Frontal cortex (tissue), 4 donors: Measurements from ENCODE around the gene SIGLEC6. TPM values are rescaled to one million over a fixed set of nuclear protein-coding genes. Genes with fewer than 3 reads are reported as not detected.
"Not testable (repeated sequence)": the region's sequence is repeated elsewhere in the genome, so short reads cannot be mapped to it uniquely, and the experiment has no call there.

Experiments used
- DNase-seq, 2 donors: peaks; one replicate each; pipeline ENCODE4 v3.0.0; 2012; ENCODE audit warnings: low spot score in 2 of 2
- FAIRE-seq: peaks from 2 replicates; lab custom pipeline; 2012; peaks lifted over from hg19 to GRCh38; lab: Jason Lieb, UNC
- total RNA-seq: library from RNA; depleted of rRNA; stranded (reverse); fragments of >200 nt; gene quantifications from one replicate; pipeline ENCODE4 v1.2.3, GENCODE V29; 2014
- donor health status: control.
- donor health status: control.
- donor health status: control.

SIGLEC6 gene
- total RNA-seq, 1 donor from 2014 or later = not detected

DNA sequence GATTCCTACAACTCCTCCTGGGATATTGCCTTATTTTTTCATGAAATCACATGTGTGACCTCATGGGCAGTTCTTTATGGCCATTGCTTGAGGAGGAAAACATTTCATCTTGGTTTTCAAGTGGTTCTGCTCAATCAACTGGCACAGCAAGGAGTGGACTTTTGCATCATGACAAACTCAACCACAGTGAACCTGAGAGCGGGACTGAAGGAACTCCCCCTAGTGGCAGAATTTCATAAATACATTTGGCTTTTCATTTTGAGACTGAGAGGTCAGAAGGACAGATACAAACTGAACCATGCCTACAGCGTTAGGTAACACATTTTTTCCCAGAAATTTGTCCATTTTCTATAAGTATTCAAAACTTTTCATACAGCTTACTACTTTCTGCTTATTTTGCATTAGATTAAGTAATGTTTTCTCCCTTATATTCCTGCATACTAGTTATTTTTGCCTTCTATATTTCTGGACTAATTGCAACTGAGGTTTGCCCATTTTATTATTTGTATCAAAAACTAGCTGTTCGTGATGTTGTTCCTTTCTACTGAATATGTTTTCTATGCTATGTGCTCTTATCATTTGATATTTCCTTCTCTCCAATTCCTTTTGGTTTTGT lies 16.5 kb downstream of the SIGLEC6 start:
- FAIRE-seq (no peak), DNase-seq (peak in 1 of 2 donors; percentile 40)

DNA sequence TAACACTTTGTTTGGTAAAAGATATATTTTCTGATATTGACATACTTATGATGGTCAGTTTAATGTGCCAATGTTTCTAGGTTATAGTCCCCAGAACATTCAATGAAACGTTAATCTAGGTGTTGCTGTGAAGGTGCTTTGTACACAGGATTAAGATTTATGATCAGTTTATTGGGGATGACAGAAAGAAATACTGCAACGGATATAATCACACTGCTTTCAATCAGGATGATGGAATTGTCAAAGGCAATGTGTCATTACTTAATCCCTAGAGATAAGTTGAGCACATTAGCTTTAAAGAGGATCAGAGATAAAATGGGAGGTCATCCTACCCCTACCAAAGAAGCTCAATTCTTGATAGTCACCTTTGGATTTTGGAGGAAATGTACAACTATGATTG lies 17.5 kb downstream of the SIGLEC6 start:
- DNase-seq = no peak
- FAIRE-seq = no peak

DNA sequence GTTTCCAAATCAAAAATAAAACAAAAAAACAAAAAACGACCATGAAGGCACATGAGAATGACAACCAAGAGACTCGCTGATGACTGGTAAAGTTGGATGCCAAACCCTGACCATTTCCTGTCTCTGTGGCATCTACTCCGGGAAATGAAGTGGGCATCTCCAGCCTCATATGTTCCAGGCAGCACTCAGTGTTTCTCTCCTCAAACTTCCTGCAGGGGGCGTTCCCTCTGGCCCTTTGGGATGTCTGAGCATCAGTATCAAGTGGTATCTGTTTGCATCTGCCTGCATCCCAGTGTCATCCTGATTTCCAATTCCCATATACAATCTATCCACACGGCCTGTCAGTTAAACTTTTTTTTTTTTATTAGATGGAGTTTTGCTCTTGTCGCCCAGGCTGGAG lies 20.1 kb downstream of the SIGLEC6 start:
- FAIRE-seq = no peak
- DNase-seq = no peak

DNA sequence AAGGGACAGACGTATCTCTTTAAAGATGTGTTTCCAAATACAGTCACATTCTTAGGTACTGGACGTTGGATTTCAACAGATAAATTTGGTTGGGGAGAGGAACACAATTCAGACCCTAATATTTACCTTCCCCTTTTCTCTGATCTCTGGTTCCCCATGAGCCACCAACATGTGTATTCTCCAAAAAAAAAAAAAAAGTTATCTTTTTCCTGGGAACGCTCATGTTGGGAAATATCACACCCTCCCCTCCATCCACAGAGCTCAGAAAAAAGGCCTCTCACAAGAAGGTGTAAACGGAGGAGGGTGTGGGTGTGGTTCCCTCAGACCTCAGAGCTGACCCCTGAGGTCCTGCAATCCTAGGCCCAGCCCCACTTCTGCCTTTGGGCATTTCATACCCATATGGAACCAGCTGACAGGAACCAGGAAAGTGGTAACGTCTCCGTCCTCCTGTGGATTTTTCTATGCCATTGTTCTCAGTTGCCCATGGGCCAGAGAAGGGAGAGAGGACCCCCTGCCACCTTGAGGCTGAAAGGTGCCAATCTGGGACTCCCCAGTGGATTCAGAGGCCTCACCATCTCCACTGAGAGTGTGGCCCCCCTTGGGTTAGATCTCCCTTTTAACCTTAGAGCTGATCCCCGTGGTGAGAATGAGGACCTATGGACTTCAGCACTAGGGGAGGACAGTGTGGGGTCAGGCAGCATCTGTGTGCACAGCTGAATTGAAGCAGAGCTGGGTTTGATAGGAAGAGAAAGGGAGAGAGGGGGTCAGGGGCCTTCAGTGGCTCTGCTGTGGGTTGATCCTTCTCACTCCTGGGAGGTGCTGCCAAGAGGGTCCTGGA lies 21.4 kb downstream of the SIGLEC6 start:
- FAIRE-seq (no peak), DNase-seq (no peak)

DNA sequence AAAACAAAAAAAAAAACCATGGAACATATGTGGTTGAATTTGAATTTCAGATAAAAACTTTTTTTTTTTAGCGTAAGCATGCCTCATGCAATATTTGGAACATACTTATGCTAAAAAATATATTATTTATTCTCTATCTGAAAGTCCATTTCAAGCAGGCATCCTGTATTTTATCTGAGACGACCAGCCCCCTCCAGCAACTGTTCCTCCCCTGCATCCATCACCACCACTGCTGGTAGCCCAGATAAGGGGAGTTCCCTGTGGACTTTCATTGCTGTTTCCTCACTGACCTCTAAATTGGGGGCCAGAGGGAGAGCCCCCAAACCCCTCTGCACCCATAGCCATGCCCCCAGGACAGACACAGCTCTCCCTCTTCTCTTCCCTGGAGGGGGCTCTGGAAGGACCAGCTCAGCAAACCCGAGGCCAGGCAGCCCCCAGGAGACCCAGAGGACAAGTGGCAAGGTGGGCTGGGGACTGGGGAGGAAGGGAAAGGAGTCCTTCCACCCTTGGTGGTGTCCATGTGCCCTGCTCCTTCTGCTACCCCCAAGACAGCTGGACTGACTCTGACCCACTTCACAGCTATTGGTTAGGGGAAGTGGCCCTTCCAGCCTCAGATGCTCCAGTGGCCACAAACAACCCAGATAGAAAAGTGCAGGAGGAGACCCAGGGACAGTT lies 23.3 kb downstream of the SIGLEC6 start:
- no peak for DNase-seq
- FAIRE-seq = no peak

DNA sequence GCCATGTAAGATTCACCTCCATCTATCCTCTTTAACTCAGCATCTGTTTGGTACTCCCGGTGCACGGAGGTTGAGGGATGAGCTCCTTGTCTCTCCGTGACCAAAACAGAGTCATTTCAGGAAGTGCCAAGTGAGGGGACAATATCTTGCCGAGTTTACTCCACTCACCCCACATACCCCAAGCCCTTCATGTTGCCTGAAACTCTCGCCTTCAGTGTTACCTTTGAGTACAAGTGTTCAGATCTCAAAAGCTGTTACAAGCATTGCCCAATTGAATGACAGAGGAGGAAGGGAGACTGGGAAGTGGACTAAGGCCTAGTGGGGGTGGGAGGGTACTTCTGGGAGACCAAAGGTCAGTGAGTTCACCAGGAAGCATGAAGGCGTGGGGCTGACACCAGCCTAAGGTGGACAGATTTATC lies 23.8 kb downstream of the SIGLEC6 start:
- no peak for DNase-seq
- no peak for FAIRE-seq

DNA sequence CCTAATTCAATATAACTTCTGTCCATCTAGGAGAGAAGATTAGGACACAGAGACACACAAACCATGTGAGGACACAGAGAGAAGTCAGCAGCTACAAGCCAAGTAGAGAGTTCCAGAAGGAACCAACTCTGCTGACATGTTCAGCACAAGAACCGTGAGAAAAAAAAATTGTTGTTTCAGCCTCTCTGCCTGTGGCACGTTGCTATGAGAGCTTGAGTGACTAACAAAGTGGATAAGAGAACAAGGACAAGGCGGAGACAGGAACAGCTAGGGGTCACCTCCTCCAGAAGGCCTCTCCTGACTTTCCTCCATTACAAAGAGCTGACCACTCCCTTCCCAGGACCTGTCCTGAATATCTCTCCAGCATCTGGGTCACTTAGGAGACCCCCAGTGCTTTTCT lies 24.3 kb downstream of the SIGLEC6 start:
- no peak for FAIRE-seq
- DNase-seq = no peak

DNA sequence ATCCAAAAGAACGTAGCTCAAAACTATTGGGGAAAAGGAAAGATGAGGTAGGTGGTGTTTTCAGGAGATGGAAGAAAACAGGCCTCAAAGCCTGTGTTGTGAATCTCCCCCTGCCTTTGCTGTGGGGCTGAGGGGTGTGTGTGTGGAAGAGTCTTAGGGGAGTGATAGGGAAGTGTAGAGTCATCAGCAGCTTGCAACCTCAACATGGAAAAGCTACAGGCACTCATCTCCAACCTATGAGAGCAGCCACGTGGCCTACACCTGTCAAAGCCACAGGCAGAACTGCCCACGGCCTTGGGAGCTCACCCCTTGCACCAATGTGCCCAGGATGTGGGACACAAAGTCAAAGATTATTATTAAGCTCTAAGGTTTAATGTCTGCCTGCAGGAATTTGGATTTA lies 25.6 kb downstream of the SIGLEC6 start:
- FAIRE-seq (no peak), DNase-seq (no peak)

DNA sequence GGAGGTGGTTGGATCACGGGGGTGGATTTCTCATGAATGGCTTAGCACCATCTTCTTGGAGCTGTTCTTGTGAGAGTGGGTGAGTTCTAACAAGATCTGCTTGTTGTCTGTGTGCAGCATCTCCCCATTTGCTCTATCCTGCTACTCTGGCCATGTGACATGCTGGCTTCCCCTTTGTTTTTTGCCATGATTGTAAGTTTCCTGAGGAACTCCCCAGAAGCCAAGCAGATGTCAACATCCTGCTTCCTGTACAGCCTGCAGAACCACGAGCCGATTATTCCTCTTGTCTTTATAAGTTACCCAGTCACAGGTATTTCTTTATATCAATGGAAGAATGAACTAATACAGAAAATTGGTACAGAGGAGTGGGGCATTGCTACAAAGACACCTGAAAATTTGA lies 27.6 kb downstream of the SIGLEC6 start:
- FAIRE-seq (no peak), DNase-seq (no peak)

DNA sequence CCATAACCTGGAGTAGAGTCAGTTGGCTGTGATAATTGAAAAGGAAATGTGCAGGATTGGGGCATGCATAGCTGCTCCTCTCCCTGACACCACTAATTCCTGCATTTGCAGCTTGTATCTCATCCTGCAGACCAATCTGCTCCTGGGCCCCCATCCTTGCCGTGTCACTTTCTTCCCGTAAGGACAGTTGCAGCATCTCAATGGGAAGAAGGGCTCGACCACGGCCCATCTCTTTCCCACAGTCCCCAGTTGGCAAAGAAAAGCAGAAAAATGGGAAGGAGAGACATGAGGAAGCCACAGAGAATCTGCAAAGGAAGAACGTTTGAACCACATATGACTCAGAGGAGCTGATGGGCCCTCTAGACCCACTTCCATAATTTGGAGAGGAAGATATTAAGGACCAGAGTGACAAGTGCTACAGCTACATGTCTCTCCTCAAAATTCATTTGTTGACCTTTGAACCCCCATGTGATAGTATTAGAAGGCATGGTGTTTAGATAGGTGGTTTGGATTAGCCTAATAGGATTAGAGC lies 28.1 kb downstream of the SIGLEC6 start:
- FAIRE-seq (no peak), DNase-seq (no peak)

DNA sequence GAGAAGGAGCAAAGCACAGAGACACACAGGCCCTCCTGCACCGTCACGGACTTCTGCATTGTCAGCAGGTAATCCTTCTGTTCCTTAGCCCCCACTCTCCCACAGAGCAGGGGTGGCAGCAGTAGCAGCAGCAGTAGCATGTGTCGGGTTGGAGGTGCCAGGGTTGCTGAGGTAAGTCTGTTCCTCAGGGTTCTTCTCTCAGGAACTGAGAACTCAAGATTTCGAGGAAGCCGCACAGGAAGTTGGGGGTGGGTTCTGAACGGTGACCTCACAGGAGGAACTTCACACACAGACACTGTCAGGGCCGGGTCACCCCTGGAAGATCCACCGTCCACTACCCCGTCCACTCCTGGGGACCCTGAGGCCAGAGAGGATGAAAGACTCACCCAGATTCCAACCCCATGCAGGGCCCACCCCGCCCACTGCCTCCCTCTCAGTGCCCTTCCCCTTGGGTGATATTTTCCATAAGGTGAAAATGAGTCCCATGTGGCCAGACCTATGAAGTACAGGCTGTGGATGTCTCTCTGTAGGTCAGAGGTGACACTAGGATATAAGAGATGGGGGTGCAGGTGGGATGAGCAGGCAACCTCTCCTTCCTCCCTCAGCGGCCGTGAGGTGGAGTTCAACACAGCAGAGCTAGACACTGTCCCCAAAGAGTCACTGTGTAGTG lies 29.7 kb downstream of the SIGLEC6 start, which contains the start of gene SIGLEC12:
Gene SIGLEC12 (minus strand): TSS at position 207 of the 670 bp plus-strand sequence. CDS start 67 bp downstream, at position 140.
- no peak for DNase-seq

DNA sequence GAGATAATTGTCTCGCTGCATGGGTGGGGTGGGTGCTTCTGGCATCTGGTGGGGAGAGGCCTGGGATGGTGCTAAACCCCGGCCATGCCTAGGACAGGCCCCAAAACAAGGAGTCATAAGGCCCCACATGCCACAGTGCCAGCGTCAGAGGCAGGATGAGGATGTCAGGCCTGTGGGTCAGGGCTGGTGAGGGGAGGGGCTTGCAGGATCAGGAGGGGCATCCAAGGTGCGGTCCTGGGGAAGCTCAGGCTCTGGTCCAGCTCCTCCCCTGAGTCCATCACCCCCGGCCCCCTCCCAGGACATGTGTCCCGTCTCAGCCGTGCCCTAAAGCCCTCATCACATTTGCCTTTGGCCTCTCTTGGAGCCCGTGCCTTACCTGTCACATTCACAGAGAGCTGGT lies 30.5 kb downstream of the SIGLEC6 start:
- not testable (repeated sequence) for DNase-seq, FAIRE-seq

More for the DNA sequence above, 29.7 kb downstream of the SIGLEC6 start, which contains the start of gene SIGLEC12:
- no peak for FAIRE-seq

DNA sequence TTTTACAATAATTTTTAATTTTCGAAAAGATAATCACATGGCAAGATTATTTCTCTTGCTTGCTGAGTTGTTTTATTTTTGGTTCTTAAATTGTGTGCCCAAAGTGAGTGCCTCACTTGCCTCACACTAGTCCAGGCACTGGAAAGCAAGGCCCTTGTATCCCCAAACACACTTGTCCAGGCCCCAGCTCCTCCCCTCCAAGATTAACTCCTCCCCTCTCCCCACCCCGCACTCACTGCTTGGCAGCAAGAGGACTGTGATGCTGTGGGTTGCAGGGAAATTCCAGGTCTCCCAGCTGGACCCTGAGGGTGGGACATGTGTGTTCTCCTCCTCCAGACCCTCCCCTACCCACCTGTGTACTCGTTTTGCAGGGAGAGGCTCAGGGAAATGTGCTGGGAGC lies 33.8 kb downstream of the SIGLEC6 start:
- FAIRE-seq (no peak), DNase-seq (no peak)

DNA sequence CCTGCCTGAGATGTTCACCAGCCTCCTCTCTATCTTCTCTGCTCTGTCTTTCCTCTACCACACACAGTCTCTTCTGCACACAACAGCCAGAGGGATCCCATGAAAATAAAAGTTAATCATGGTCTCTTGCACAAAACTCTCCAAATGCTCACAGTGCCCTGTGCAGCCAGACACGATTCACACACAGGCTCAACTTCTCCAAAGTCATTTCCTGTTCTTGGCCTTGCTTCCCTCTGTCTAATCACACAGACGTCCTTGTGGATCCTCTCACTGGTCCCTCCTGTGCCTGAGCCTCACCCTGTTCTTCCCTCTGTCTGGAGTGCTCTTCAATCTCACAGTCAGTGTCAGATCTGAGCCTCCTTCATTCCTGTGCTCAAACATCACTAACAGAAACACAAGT lies 37.7 kb downstream of the SIGLEC6 start:
- DNase-seq = no peak
- no peak for FAIRE-seq

DNA sequence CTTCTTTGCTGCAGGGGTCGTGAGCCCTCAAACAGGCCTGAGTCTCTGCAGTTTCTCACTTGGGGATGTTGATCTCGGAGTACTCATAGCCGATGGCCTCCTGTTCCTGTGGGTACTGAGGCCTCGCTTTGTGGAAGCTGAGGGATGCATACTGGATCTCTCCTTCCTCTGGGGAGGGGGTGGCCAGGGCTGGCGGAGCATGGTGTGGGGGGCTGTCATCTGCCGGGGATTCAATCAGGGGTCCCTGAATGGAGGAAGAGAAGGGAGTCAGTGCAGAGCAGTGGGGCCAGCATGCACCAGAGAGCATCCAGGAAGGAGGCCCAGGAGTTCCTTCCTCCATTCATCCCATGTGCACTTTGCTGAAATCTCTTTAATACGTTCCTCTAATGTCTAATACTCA lies 39.9 kb downstream of the SIGLEC6 start:
- no peak for FAIRE-seq
- no peak for DNase-seq

DNA sequence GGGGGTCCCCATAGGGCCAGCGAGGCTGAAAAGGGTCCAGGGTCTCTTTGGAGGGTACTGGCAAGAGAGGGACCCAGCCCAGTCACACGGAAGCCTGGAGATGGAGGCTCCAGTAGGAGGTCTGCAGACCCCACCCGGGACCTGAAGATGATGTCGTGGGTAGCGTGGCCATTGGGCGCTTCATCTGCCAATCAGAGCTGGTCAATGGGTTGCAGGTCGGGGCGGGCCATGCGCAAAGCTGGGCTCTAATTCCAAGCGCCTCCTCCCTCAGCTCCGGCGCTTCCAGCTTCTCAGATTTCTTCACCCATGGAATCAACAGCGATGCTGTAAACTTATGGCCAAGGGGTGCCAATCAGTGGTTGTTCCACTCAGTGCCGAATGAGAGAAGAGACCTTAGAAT lies 40.8 kb downstream of the SIGLEC6 start:
- no peak for FAIRE-seq

DNA sequence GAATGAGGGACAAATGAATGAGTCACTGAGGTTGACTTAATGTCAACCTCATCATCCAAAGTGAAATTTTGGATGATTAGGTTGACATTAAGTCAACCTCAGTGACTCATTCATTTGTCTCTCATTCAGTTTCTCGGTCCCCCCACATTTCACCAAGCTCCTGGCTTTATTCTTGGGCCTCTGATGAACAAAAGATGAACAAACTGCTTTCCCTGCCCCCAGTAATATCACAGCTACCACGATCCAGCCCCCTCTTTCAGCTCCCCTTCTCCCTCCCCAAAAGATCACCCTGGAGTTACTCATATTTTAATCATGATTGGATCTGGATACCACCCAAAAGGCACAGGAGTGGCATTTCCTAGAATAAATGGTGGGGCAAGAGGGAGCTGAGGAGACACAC lies 42.4 kb downstream of the SIGLEC6 start:
- FAIRE-seq (no peak), DNase-seq (no peak)

More for the DNA sequence above, 40.8 kb downstream of the SIGLEC6 start:
- DNase-seq = no peak

DNA sequence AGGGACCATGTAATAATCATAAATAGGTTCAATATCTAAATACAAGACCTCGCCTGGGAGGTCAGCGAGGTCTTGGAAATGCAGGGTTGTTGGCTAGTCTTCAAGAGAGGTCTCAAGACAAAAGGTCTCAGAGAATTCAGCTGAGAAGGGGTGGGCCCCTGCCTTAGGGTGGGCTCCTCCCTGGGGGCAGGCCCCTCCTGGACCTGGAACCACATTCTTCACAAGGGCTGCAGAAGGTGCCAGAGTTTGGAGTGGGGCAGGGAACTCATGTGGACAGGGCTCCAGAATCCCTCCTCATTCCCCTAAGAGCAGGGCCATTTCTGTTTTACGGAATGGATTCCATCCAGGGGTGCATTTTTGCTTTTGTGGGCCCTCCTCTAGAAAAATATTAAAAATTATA lies 43.0 kb downstream of the SIGLEC6 start:
- DNase-seq = no peak
- FAIRE-seq = no peak

DNA sequence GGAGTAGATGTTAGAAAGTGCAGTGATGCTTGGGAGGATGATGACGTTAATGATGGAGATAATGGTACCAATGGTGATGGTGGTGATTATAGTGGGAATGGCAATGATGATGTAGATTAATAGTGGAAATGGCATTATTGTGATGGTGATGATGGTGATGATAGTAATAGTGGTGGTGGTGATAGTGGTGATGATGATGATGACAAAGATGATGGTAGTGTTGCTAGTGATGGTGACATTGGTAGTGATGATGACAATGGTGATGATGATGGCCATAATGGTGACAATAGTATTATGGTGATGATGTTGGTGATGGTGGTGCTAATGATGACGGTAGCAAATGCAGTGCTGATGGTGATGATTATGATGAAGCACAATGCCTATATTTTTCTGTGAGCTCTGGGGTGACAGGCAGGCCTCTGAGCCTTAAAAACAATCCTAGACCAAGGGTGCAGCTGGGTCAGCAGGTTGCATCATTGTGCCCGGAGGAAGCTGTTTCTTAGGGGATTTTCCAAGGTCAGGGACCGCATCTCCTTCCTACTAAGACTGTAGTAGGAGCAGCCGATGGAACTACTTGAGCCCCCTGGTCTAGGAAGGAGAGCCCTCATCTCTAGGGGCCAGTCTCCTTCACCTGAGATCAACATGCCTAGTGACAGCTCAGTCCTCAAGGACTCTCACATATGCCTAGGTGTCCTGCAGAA lies 45.4 kb downstream of the SIGLEC6 start:
- DNase-seq (no peak), FAIRE-seq (no peak)
